KMS-11 (cell line): ENCODE data around the gene FABP2.

ENCODE experiments used
- H2AFZ ChIP-seq: fragments of 200-600 bp; sonication (generic); 2 replicates; pipeline ENCODE4 v1.6.1; 2016; ENCODE audit warnings: antibody characterized with exemption, mixed run types, low read depth
- H3K27ac ChIP-seq: fragments of 200-600 bp; sonication (generic); 2 replicates; pipeline ENCODE4 v1.6.1; 2016; ENCODE audit warnings: mild to moderate bottlenecking, mixed run types
- H3K27me3 ChIP-seq: fragments of 200-600 bp; sonication (generic); 2 replicates; pipeline ENCODE4 v1.6.1; 2017; ENCODE audit warnings: mild to moderate bottlenecking, low read depth, mixed run types, moderate library complexity; ENCODE audit not compliant: insufficient read depth
- H3K36me3 ChIP-seq: fragments of 200-600 bp; sonication (generic); 2 replicates; pipeline ENCODE4 v1.6.1; 2017; ENCODE audit warnings: mild to moderate bottlenecking, mixed run types; ENCODE audit not compliant: insufficient read depth
- H3K4me1 ChIP-seq: fragments of 200-600 bp; sonication (generic); 2 replicates; pipeline ENCODE4 v1.6.1; 2016; ENCODE audit warnings: mild to moderate bottlenecking, low read depth, mixed run types; ENCODE audit not compliant: poor library complexity, severe bottlenecking
- H3K4me2 ChIP-seq: fragments of 200-600 bp; sonication (generic); 2 replicates; pipeline ENCODE4 v1.7.0; 2016; ENCODE audit warnings: mild to moderate bottlenecking, mixed run types
- H3K4me3 ChIP-seq: fragments of 200-600 bp; sonication (generic); IDR thresholded peaks from 2 replicates; pipeline ENCODE4 v1.6.1; 2017; ENCODE audit warnings: low read depth, low read length, mixed read lengths; ENCODE audit not compliant: insufficient read depth
- H3K79me2 ChIP-seq: fragments of 200-600 bp; sonication (generic); 2 replicates; pipeline ENCODE4 v1.6.1; 2016; ENCODE audit warnings: low read depth, mixed run types; ENCODE audit not compliant: insufficient read depth
- H3K9ac ChIP-seq: fragments of 200-600 bp; sonication (generic); 2 replicates; pipeline ENCODE4 v1.6.1; 2016; ENCODE audit warnings: mild to moderate bottlenecking, mixed run types
- H4K20me1 ChIP-seq: fragments of 200-600 bp; sonication (generic); 2 replicates; pipeline ENCODE4 v1.6.1; 2016; ENCODE audit warnings: mild to moderate bottlenecking, mixed run types; ENCODE audit not compliant: insufficient read depth
- TF ChIP-seq, protein P1 (sequence below): fragments of 200-600 bp; sonication (generic); conservative IDR thresholded peaks from 2 replicates; pipeline ENCODE4 v1.6.1; 2017; ENCODE audit warnings: low read depth, mild to moderate bottlenecking, antibody characterized with exemption, low read length, moderate library complexity, mixed read lengths

FABP2 gene

DNA sequence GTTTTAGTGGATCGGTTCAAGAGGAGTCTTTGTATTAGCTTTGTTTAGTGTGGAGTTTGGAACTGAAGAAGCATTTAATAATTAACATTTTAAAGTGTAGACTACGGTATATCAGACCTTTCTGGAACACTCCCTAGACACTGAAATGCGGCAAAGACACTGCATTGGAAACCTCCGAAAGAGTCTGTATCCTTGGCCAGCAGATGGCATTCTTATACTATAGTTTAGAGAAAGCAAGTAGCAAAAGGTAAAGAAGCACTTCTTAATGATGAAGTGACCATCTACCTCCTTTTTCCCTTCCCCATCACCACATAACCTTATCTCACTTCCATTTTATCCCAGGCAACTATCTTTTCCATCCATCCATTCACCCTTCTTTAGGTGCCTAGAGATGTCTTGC, 7.6 kb downstream of the FABP2 start:
- Histone ChIP-seq H3K36me3 (no peaks in the 10 kb centered on the region), H3K27me3 (no peaks in the 10 kb centered on the region), H3K27ac (no peak overlapping the region), H2AFZ (no peak overlapping the region), H4K20me1 (no peaks in the 10 kb centered on the region), H3K4me2 (no peak overlapping the region), H3K4me1 (no peaks in the 10 kb centered on the region), H3K4me3 (no peak overlapping the region), H3K9ac (no peak overlapping the region), H3K79me2 (no peaks in the 10 kb centered on the region)
- TF ChIP-seq, protein P1, sequence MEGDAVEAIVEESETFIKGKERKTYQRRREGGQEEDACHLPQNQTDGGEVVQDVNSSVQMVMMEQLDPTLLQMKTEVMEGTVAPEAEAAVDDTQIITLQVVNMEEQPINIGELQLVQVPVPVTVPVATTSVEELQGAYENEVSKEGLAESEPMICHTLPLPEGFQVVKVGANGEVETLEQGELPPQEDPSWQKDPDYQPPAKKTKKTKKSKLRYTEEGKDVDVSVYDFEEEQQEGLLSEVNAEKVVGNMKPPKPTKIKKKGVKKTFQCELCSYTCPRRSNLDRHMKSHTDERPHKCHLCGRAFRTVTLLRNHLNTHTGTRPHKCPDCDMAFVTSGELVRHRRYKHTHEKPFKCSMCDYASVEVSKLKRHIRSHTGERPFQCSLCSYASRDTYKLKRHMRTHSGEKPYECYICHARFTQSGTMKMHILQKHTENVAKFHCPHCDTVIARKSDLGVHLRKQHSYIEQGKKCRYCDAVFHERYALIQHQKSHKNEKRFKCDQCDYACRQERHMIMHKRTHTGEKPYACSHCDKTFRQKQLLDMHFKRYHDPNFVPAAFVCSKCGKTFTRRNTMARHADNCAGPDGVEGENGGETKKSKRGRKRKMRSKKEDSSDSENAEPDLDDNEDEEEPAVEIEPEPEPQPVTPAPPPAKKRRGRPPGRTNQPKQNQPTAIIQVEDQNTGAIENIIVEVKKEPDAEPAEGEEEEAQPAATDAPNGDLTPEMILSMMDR, result peak; percentile 52

DNA sequence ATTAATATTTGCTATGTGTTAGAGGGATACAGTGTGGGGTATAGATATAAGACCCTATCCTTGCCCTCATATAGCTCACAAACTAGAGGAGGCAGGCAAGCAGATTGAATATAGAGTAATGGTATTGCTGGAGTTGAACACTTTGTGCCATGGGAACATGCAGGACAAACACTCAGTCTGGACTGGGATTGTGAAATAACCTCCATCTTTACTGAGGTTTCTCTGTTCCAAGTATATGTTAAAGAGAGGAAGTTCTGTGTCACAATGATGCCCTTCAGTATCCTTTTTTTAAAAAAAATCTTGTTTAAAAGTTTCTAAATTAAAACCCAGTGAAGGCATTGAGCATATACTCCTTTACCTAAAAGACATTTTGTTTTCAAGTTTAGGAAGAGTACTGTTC, 8.7 kb downstream of the FABP2 start:
- no peaks in the 10 kb centered on the region for H3K79me2 ChIP-seq
- H3K36me3 ChIP-seq, result no peaks in the 10 kb centered on the region
- H4K20me1 ChIP-seq, result no peaks in the 10 kb centered on the region
- no peak overlapping the region for H3K4me2 ChIP-seq
- no peak overlapping the region for H2AFZ ChIP-seq
- H3K27me3 ChIP-seq, result no peaks in the 10 kb centered on the region
- TF ChIP-seq, protein P1, result no peak
- no peak overlapping the region for H3K4me3 ChIP-seq
- no peaks in the 10 kb centered on the region for H3K4me1 ChIP-seq
- H3K27ac ChIP-seq, result no peak overlapping the region
- no peak overlapping the region for H3K9ac ChIP-seq

DNA sequence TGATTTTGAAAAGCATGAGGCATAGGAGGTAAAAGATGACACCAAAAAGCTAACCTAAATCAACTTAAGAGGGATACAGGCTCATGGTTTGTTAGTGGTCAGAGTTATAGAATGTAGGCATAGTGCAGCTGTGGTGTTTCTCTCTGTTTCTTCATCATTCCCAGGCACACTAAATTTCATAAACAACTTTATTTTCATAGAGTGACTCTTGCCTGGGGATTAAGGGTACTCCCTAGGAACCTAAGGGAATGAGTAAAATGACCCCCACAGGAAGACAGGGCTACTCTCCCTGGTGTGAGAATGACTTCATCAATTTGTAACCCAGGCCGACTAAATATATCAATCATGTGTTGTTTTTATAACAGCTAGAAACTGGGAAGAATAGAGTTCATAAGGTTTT, 11.1 kb downstream of the FABP2 start:
- Histone ChIP-seq H3K79me2 (no peaks in the 10 kb centered on the region), H3K27me3 (no peaks in the 10 kb centered on the region)

DNA sequence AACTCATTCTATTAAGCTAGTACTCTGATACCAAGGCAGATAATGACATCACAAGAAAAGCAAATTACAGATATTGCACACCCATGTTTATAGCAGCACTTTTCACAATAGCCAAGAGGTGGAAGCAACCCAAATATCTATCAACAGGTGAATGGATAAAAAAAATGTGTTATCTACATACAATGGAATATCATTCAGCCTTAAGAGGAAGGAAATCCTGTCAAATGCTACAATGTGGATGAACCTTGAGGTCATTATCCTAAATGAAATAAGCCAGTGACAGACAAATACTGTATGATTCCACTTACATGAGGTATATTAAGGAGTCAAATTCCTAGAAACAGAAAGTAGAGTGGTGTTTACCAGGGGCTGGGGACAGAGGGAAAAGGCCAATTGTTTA, 14.3 kb downstream of the FABP2 start:
- no peak overlapping the region for H3K9ac ChIP-seq
- no peaks in the 10 kb centered on the region for H3K79me2 ChIP-seq
- TF ChIP-seq, protein P1, result no peak
- no peaks in the 10 kb centered on the region for H4K20me1 ChIP-seq
- H3K4me3 ChIP-seq, result no peak overlapping the region
- H3K4me1 ChIP-seq, result no peaks in the 10 kb centered on the region
- H3K36me3 ChIP-seq, result no peaks in the 10 kb centered on the region
- H2AFZ ChIP-seq, result no peak overlapping the region
- H3K4me2 ChIP-seq, result no peak overlapping the region
- H3K27me3 ChIP-seq, result no peaks in the 10 kb centered on the region
- H3K27ac ChIP-seq, result no peak overlapping the region

More for the DNA sequence above, 11.1 kb downstream of the FABP2 start:
- no peaks in the 10 kb centered on the region for H3K4me1 ChIP-seq
- H3K9ac ChIP-seq, result no peak overlapping the region
- no peak overlapping the region for H3K27ac ChIP-seq
- TF ChIP-seq, protein P1, result no peak
- H2AFZ ChIP-seq, result no peak overlapping the region
- no peaks in the 10 kb centered on the region for H4K20me1 ChIP-seq
- H3K4me2 ChIP-seq, result no peak overlapping the region
- H3K36me3 ChIP-seq, result no peaks in the 10 kb centered on the region
- no peak overlapping the region for H3K4me3 ChIP-seq
